ENCODE data around the gene MT1B. TPM values are rescaled to one million over a fixed set of nuclear protein-coding genes. Genes with fewer than 3 reads are reported as not detected.

Gene MT1B
- total and polyA plus RNA-seq, 9 of the 15 experiments (the other 6 are each of a cell fraction or from before 2014, with no cell fraction given), result not detected

DNA sequence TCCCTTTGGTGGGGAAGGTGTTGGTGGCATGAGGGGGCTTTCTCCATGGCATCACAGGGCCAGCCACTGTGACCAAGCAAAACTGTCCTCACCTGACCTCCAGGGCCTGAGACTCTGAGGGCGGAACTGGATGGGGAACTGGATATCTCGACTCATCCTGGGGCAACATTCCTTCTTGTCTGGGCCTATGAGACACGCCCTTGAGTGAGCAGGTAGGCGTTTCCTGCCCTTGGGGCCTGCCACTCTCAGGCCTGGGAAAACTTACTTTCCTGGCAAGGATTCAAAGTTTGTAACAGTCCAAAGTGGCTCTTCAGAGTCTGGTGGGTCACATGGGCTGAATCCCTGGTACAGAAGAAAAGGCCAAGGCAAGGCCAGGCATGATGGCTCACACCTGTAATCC lies 40.2 kb downstream of the MT1B start:
- no peak for TF ChIP-seq ZBED1 (IDR thresholded peaks at IDR 0.05)
- TF ChIP-seq SPI1 (IDR thresholded peaks at IDR 0.05; ENCODE audit: borderline replicate concordance, low read depth, low read length), result 0 out of 2 replicates have a peak, but pooled peaks have one; percentile 31
- TF ChIP-seq NCOA1 (IDR thresholded peaks at IDR 0.05; ENCODE audit: low read depth), result no peak
- TF ChIP-seq MCM3 (IDR thresholded peaks at IDR 0.05), result no peak
- 0 out of 2 replicates have a peak, but pooled peaks have one; percentile 14 for TF ChIP-seq NFIC (IDR thresholded peaks at IDR 0.05)
- TF ChIP-seq GTF2A2 (tag; IDR thresholded peaks at IDR 0.05), result no peak
- TF ChIP-seq CTBP1 (IDR thresholded peaks at IDR 0.05; ENCODE audit: borderline replicate concordance), result peak; percentile 34; the same call in 1 of the 2 replicates
- TF ChIP-seq, protein P1, sequence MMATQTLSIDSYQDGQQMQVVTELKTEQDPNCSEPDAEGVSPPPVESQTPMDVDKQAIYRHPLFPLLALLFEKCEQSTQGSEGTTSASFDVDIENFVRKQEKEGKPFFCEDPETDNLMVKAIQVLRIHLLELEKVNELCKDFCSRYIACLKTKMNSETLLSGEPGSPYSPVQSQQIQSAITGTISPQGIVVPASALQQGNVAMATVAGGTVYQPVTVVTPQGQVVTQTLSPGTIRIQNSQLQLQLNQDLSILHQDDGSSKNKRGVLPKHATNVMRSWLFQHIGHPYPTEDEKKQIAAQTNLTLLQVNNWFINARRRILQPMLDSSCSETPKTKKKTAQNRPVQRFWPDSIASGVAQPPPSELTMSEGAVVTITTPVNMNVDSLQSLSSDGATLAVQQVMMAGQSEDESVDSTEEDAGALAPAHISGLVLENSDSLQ (IDR thresholded peaks at IDR 0.05), result peak; percentile 36; the same call in 1 of the 2 replicates
- Histone ChIP-seq H3K4me2 (ENCODE audit: insufficient read depth, low read length) (no peak overlapping the region), H3K9ac (ENCODE audit: insufficient read depth in 1 of 2, low read depth in 2 of 2, low read length in 2 of 2) (0 out of 4 replicates have a peak overlapping the region, but pooled peaks of 1 of the 2 experiments have one; percentile 35), H3K27me3 (ENCODE audit: control insufficient read depth in 2 of 2, insufficient read depth in 2 of 2, low read length in 2 of 2) (peaks cover 5 to 39% of the 10 kb centered on the region in 2 experiments; a peak in 3 of 5 replicates), H3K9me3 (replicated peaks; ENCODE audit: control insufficient read depth, insufficient read depth, low read depth, low read length) (no peaks in the 10 kb centered on the region), H3K36me3 (ENCODE audit: control insufficient read depth, insufficient read depth, low read length) (no peaks in the 10 kb centered on the region), H4K20me1 (replicated peaks; ENCODE audit: control insufficient read depth, insufficient read depth, low read length) (no peaks in the 10 kb centered on the region), H3K4me1 (replicated peaks in 1 of 2; ENCODE audit: control insufficient read depth in 2 of 2, insufficient read depth in 2 of 2, low read length in 2 of 2) (no peaks in the 10 kb centered on the region; a peak in 1 of 5 replicates), H3K27ac (ENCODE audit: extremely low read depth, low read depth, low read length) (no peak overlapping the region), H2AFZ (ENCODE audit: low read depth, low read length) (no peak overlapping the region), H3K4me3 (no peak overlapping the region), H3K9me1 (ENCODE audit: control insufficient read depth, insufficient read depth, low read length) (no peaks in the 10 kb centered on the region), H3K79me2 (ENCODE audit: control insufficient read depth, insufficient read depth, low read length) (no peaks in the 10 kb centered on the region)
- WGBS (ENCODE audit: insufficient coverage, low coverage, missing lambda C conversion rate), result 13% methylated on average over 4 of the region's 4 CpGs
- FAIRE-seq (no peak), ATAC-seq (no peak), DNase-seq (ENCODE audit: extremely low read depth in 1 of 4, low spot score in 3 of 4) (no peak)
- intact Hi-C loops (cut with micrococcal nuclease), result no loop called here
- in situ Hi-C loops (cut with MboI), result no loop called here
- BruUV-seq (replicated peaks), result no TSS peak
- ChIA-PET POLR2A (no interaction called here), CTCF (ENCODE audit: low intra/inter-chr PET ratio) (no interaction called here)
